Keratinocyte (primary cell): Measurements from ENCODE around the gene ELOA. TPM values are rescaled to one million over a fixed set of nuclear protein-coding genes. Genes with fewer than 3 reads are reported as not detected.
"Not testable (repeated sequence)": the region's sequence is repeated elsewhere in the genome, so short reads cannot be mapped to it uniquely, and the experiment has no call there.

Experiments
- DNase-seq: peaks from one replicate; pipeline ENCODE4 v3.0.0-alpha.2; 2011; ENCODE audit warnings: low read depth, missing footprints, low spot score
- FAIRE-seq: peaks from 2 replicates; lab custom pipeline; 2011; peaks lifted over from hg19 to GRCh38; lab: Jason Lieb, UNC
- H2AFZ ChIP-seq: 2 replicates; pipeline ENCODE4 v1.6.0; 2012; ENCODE audit warnings: low read length, control low read depth, inconsistent platforms; ENCODE audit not compliant: control insufficient read depth
- H3K27ac ChIP-seq: 2 replicates; pipeline ENCODE4 v1.5.1; 2011; ENCODE audit warnings: low read length; ENCODE audit not compliant: control insufficient read depth, insufficient read depth
- H3K27me3 ChIP-seq: 3 replicates; pipeline ENCODE4 v1.6.0; 2011; ENCODE audit warnings: low read length; ENCODE audit not compliant: control insufficient read depth, insufficient read depth; ENCODE audit errors: extremely low read depth
- H3K36me3 ChIP-seq, 2 experiments: 2 replicates in 1 of 2; 3 replicates in 1 of 2; pipeline ENCODE4 v1.5.1; 2011; ENCODE audit warnings: low read length in 2 of 2, mild to moderate bottlenecking in 1 of 2; ENCODE audit not compliant: control insufficient read depth in 2 of 2, insufficient read depth in 2 of 2; ENCODE audit errors: extremely low read depth in 1 of 2
- H3K4me1 ChIP-seq: 3 replicates; pipeline ENCODE4 v1.5.1; 2011; ENCODE audit warnings: low read length; ENCODE audit not compliant: control insufficient read depth, insufficient read depth; ENCODE audit errors: extremely low read depth
- H3K4me2 ChIP-seq: 3 replicates; pipeline ENCODE4 v1.6.0; 2011; ENCODE audit warnings: low read depth, low read length; ENCODE audit not compliant: control insufficient read depth, insufficient read depth; ENCODE audit errors: extremely low read depth
- H3K4me3 ChIP-seq, 3 experiments: fragments of 200-600 bp in 1 of 3; sonication (generic) in 1 of 3; 2 replicates in 2 of 3; 3 replicates in 1 of 3; pipeline ENCODE4 v1.5.1; 2011 to 2016; ENCODE audit warnings: low read length in 3 of 3, mild to moderate bottlenecking in 3 of 3, control low read depth in 2 of 3, inconsistent platforms in 1 of 3, low read depth in 1 of 3, mixed read lengths in 1 of 3, mixed run types in 1 of 3, moderate library complexity in 1 of 3; ENCODE audit not compliant: control insufficient read depth in 2 of 3, insufficient read depth in 2 of 3; ENCODE audit errors: extremely low read depth in 1 of 3
- H3K79me2 ChIP-seq: 2 replicates; pipeline ENCODE4 v1.6.0; 2012; ENCODE audit warnings: low read length; ENCODE audit not compliant: control insufficient read depth, insufficient read depth
- H3K9ac ChIP-seq: 3 replicates; pipeline ENCODE4 v1.6.0; 2011; ENCODE audit warnings: low read length; ENCODE audit not compliant: control insufficient read depth, insufficient read depth; ENCODE audit errors: extremely low read depth
- H3K9me1 ChIP-seq: 3 replicates; pipeline ENCODE4 v1.6.0; 2011; ENCODE audit warnings: low read length; ENCODE audit not compliant: control insufficient read depth, insufficient read depth; ENCODE audit errors: extremely low read depth
- H3K9me3 ChIP-seq: 2 replicates; pipeline ENCODE4 v1.5.1; 2012; ENCODE audit warnings: low read depth, low read length; ENCODE audit not compliant: control insufficient read depth
- H4K20me1 ChIP-seq: 3 replicates; pipeline ENCODE4 v1.6.0; 2011; ENCODE audit warnings: low read length; ENCODE audit not compliant: control insufficient read depth, insufficient read depth; ENCODE audit errors: extremely low read depth
- EZH2 ChIP-seq: IDR thresholded peaks from one replicate; pipeline ENCODE4 v1.6.1; 2012; ENCODE audit warnings: inconsistent platforms, mild to moderate bottlenecking, low read length, moderate library complexity
- dilution Hi-C: fragments of 300-500 bp; cut with MboI; formaldehyde crosslinking; loops from one replicate; pipeline ENCODE4 v1.7.0; 2020; ENCODE audit warnings: low sequenced_read_pairs; ENCODE audit not compliant: extremely low pct_ligation_motif_present
- polyA plus RNA-seq, 5 experiments: library from polyadenylated mRNA; depleted of rRNA in 3 of 5; stranded (reverse) in 3 of 5; stranded (forward) in 1 of 5; unstranded in 1 of 5; fragments of >200 nt; gene quantifications; 1 replicate in 1 of 5; 2 replicates in 3 of 5; 3 replicates in 1 of 5; pipeline versions ENCODE4 v1.2.1 to v1.2.3, GENCODE V29; 2011 to 2012; ENCODE audit warnings: missing spikeins in 2 of 5, low read depth in 1 of 5, low replicate concordance in 1 of 5
- TF ChIP-seq, protein P1 (sequence below), 3 experiments: IDR thresholded peaks in 1 of 3; conservative IDR thresholded peaks in 1 of 3; optimal IDR thresholded peaks in 1 of 3; 2 replicates in 2 of 3; 3 replicates in 1 of 3; pipeline versions ENCODE3 to v1.5.1; 2011; ENCODE audit warnings: low read length in 3 of 3, mild to moderate bottlenecking in 3 of 3, moderate library complexity in 2 of 3, control low read depth in 1 of 3, inconsistent platforms in 1 of 3; ENCODE audit not compliant: insufficient read depth in 2 of 3; ENCODE audit errors: extremely low read depth in 1 of 3

The ELOA gene
- polyA plus RNA-seq, 1 donor (not counting 4 experiments of a cell fraction or from before 2014, with no cell fraction given), result 31.8 TPM

GRCh38 chr1:23779826-23780371 is 36.6 kb downstream of the ELOA start:
- H3K9me1 ChIP-seq, result no peaks in the 10 kb centered on the region
- no peak for FAIRE-seq
- peak overlapping the region; percentile 99 for H3K4me2 ChIP-seq
- H2AFZ ChIP-seq, result no peak overlapping the region
- no peaks in the 10 kb centered on the region for H3K27me3 ChIP-seq
- peak overlapping the region in 2 of 3 experiments; percentile 72 to 76 for H3K4me3 ChIP-seq
- dilution Hi-C loops, result no loop called here
- TF ChIP-seq, protein P1, sequence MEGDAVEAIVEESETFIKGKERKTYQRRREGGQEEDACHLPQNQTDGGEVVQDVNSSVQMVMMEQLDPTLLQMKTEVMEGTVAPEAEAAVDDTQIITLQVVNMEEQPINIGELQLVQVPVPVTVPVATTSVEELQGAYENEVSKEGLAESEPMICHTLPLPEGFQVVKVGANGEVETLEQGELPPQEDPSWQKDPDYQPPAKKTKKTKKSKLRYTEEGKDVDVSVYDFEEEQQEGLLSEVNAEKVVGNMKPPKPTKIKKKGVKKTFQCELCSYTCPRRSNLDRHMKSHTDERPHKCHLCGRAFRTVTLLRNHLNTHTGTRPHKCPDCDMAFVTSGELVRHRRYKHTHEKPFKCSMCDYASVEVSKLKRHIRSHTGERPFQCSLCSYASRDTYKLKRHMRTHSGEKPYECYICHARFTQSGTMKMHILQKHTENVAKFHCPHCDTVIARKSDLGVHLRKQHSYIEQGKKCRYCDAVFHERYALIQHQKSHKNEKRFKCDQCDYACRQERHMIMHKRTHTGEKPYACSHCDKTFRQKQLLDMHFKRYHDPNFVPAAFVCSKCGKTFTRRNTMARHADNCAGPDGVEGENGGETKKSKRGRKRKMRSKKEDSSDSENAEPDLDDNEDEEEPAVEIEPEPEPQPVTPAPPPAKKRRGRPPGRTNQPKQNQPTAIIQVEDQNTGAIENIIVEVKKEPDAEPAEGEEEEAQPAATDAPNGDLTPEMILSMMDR (optimal IDR thresholded peaks at IDR 0.05 in 1 of 3, IDR thresholded peaks at IDR 0.05 in 1 of 3, conservative IDR thresholded peaks at IDR 0.05 in 1 of 3; ENCODE audit: extremely low read depth in 1 of 3, insufficient read depth in 2 of 3, low read length in 3 of 3), result no peak
- no peak for TF ChIP-seq EZH2
- no peak for DNase-seq
- peaks cover 2 to 17% of the 10 kb centered on the region in 2 experiments for H3K36me3 ChIP-seq
- H4K20me1 ChIP-seq, result peaks cover 4% of the 10 kb centered on the region
- peaks cover 18% of the 10 kb centered on the region for H3K4me1 ChIP-seq
- H3K9me3 ChIP-seq, result no peaks in the 10 kb centered on the region
- H3K27ac ChIP-seq, result peak overlapping the region; percentile 65
- H3K79me2 ChIP-seq, result peaks cover 57% of the 10 kb centered on the region
- peak overlapping the region; percentile 76 for H3K9ac ChIP-seq

- not testable (repeated sequence) for FAIRE-seq
These were observed 39.9 kb downstream of the ELOA start for GRCh38 chr1:23783141-23783540.

DNA sequence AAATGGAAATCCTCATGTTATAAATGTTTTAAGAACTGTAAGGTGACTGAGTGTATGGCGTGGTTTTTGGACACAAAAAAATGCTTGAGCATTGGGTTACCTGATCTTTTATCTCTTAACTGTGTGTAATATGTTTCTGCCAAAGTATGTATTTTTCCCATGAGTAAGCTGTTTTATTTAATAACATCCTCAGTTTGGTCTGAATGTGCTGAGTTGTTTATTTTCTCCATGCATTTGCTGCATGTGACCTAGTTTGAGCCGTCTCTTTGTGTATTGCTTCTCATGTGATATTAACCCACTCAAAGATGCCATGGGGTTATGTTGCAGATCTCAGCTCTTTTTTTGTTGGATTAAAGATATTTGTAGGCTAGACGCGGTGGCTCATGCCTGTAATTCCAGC is 41.6 kb downstream of the ELOA start:
- Histone ChIP-seq H3K9me3 (no peaks in the 10 kb centered on the region), H4K20me1 (no peaks in the 10 kb centered on the region), H3K9ac (no peak overlapping the region), H3K36me3 (peaks cover 12 to 31% of the 10 kb centered on the region in 2 experiments), H3K4me2 (no peak overlapping the region), H3K27me3 (no peaks in the 10 kb centered on the region), H3K79me2 (peaks cover 25% of the 10 kb centered on the region), H3K4me3 (no peak overlapping the region), H3K9me1 (no peaks in the 10 kb centered on the region), H3K27ac (no peak overlapping the region), H2AFZ (no peak overlapping the region), H3K4me1 (peaks cover 6% of the 10 kb centered on the region)
- TF ChIP-seq EZH2, result no peak
- TF ChIP-seq, protein P1 (optimal IDR thresholded peaks at IDR 0.05 in 1 of 3, IDR thresholded peaks at IDR 0.05 in 1 of 3, conservative IDR thresholded peaks at IDR 0.05 in 1 of 3; ENCODE audit: extremely low read depth in 1 of 3, insufficient read depth in 2 of 3, low read length in 3 of 3), result no peak
- DNase-seq (no peak), FAIRE-seq (no peak)
- dilution Hi-C loops, result no loop called here

More at GRCh38 chr1:23783141-23783540, 39.9 kb downstream of the ELOA start:
- H3K9ac ChIP-seq, H3K4me3 ChIP-seq, dilution Hi-C loops, H3K9me1 ChIP-seq, H3K27me3 ChIP-seq, DNase-seq, H4K20me1 ChIP-seq, H2AFZ ChIP-seq, H3K9me3 ChIP-seq, H3K4me2 ChIP-seq, H3K27ac ChIP-seq: not testable (repeated sequence)
- H3K79me2 ChIP-seq, result peaks cover 40% of the 10 kb centered on the region
- H3K36me3 ChIP-seq, result peaks cover 12 to 31% of the 10 kb centered on the region in 2 experiments
- H3K4me1 ChIP-seq, result peaks cover 14% of the 10 kb centered on the region
